HG03025 (cell line): ENCODE measurements around the gene FGF21.
"Not testable (repeated sequence)": the region's sequence is repeated elsewhere in the genome, so short reads cannot be mapped to it uniquely, and the experiment has no call there.

Experiments used
- ATAC-seq: cut with Tn5 transposase; IDR thresholded peaks from one replicate; pipeline ENCODE4 v1.9.1; 2021; ENCODE audit warnings: mild to moderate bottlenecking, moderate library complexity; ENCODE audit not compliant: unreplicated experiment, low FRiP score

FGF21 gene, protein sequence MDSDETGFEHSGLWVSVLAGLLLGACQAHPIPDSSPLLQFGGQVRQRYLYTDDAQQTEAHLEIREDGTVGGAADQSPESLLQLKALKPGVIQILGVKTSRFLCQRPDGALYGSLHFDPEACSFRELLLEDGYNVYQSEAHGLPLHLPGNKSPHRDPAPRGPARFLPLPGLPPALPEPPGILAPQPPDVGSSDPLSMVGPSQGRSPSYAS

DNA sequence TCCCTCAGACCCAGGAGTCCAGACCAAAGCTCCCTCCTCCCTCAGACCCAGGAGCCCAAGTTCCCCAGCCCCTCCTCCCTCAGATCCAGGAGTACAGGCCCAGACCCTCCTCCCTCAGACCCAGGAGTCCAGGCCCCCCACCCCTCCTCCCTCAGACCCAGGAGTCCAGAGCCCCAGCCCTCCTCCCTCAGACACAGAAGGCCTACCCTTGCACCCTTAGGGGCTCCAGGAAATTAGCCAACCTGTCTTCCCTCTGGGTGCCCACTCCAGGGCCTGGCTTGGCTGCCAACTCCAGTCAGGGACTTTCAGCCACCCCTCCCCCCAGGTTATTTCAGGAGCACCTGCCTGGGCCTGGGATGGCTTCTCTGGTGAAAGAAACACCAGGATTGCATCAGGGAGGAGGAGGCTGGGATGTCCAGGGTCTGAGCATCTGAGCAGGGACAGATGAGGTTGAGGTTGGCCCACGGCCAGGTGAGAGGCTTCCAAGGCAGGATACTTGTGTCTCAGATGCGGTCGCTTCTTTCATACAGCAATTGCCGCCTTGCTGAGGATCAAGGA is at the start of gene FGF21:
Gene FGF21, plus strand, starts transcription at position 441 of the 558 bp plus-strand sequence. CDS start 713 bp downstream, outside the sequence.
- ATAC-seq, result no peak

DNA sequence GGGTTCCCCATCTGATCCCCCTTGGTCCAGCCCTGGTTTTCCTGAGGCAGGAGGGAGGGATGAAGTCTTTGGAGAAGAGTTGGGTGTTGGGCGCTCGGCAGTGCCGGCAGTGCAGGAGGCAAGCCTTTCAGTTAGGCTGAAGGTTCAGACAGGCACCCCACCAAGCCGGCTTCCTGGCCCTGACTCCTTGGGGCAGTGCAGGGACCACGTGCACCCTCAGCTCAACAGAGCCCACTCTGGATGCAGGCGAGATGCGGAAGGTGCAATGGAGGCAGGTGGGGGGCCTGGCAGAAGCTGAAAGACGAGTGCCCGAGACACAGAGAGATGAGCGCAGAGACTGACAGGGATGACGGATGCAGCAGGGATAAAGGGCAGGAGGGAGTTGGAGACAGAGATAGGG is 46.9 kb upstream of the FGF21 start:
- ATAC-seq, result no peak

GRCh38 chr19:48711106-48711662 is 44.1 kb upstream of the FGF21 start:
- ATAC-seq, result no peak

DNA sequence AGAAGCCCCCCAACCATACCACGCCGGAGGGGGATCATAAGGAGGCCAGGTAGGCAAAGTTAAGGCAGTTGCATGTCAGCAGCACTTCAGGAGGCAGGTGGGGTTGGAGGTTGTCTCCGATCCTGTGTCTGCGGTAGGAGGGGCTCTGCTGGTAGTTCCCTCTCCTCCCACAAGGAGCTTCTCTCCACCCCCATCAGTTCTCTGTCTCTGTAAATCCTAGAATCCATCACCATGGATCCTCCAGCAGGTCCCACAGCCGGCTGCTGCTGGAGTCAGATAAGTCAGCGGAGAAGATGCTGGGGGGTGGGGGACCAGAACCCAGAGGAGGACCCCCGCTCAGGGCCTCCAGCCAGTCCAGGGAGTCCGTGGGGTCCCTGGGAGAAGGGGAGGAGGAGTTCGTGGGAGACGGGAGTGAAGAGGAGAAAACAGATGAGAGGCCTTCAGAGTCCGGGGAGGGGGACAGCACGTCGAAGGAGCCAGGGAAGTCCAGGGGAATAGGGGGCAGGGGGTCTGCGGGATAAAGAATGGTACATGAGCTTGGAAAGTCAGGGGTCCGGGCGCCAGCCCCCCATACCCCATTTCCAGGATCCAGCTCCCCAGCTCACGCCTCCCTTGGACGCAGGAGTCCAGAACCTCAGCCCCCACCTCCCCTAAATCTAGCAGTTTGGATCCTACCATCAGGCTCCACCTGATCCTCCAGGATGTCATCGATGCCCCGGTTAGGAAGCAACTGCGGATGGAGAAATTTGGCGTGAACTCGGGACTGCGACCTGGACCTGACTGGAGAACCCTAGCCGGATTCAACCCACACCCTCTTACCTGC is 42.1 kb upstream of the FGF21 start:
- ATAC-seq, result no peak

GRCh38 chr19:48713864-48714755 is 41.2 kb upstream of the FGF21 start:
- peak; percentile 82 for ATAC-seq

DNA sequence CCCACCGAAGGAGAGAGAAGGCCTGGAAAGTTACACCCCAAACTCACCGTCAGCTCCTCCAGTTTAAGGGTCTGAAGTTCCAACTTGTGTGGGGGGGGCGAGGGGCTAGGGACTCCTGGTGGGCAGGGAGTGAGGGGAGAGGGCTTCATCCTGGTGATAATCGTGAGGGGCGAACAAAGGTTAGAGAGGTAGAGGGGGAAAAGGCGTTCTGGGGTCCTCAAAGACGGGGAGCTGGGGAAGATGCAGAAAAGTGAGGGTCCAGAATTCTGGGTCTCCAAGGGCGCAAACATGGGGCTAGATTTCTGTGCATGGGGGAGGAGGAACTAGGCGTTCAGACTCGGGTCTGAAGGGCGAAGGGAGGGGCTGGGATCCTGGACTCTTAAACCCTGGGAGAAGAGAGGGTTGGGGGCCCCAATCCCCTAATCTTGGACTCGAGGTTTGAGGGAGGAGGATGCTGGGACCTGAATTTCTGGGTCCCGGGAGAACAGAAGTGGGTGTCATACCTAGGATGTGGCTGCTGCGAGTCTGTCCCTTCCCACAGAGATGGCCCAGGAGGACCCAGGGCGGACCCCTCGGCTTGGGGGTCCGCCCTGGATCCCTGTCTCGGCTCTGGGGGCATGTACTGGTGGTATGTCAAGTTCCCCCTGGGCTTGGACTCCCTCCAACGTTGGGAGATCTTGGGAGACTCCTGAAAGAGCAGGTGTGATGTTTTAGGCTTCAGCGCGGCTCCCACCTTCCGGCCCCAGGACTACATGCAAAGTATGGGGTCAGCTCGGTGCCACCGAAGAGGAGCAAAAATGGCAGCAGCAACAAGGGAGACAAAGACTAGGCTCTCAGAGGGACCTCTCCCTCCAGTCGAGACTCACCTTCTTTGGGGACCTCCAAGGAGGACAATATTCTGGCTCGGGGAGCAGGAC is 40.3 kb upstream of the FGF21 start:
- ATAC-seq, result no peak

GRCh38 chr19:48715681-48716171 is 39.6 kb upstream of the FGF21 start:
- ATAC-seq, result no peak

DNA sequence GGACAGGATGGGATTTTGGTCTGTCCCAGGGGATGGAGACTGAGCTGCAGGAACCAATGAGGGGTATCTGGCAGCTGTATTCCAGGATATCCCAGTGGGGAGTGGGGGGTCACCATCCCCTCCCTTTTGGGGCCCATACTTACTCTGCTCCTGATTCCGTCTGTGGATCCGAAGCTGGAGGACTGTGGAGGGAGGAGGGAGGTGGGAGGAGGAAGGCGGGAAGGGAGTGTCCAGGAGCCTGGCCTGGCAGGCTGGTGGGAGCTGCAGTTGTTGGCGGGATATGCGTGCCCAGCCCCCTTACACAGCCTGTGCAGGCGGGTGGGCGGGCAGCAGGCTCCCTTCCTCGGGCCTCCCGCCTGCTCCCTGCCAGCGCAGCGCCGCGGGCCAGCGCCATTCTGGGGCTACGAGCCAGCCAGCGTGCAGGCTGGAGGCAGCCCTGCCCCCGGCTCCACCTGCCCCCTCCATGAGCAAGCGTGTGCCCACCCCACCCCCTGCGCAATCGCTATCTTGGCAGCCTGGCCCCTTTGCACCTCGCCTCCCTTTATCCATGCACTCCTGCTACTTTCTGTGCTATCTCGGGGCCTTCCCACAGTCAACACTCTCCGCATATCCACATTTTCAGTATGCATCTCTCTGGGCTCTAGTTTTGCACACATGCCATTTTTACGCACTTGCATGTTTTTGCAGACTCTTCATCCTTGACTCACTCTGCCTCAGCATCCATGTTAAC is 38.6 kb upstream of the FGF21 start:
- no peak for ATAC-seq

GRCh38 chr19:48718106-48718505 is 37.2 kb upstream of the FGF21 start:
- not testable (repeated sequence) for ATAC-seq

DNA sequence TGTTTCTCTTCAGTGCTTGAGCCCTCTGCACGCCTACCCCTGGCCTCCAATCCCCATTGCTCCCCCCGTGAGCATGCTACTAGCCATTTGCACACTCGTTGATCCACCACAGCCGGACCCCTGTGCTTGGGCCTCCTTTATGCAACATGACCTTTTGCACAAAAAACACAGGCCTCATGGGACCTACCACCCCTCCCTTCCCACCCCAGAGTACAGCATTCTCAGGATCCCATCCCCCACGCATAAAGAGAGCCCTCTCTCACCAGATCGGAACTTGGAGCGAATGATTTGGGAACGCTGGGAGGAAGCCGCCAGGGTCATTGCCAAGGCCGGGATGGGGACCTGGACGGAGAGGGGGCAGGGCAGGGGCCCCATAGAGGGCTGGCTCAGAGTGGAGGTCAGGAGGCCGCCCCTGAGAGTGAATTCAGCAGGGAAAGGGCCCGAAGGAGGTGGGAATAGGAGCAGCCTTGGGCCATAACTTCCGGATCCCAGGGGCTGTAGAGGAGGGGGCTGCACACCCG is 36.6 kb upstream of the FGF21 start:
- ATAC-seq, result no peak

DNA sequence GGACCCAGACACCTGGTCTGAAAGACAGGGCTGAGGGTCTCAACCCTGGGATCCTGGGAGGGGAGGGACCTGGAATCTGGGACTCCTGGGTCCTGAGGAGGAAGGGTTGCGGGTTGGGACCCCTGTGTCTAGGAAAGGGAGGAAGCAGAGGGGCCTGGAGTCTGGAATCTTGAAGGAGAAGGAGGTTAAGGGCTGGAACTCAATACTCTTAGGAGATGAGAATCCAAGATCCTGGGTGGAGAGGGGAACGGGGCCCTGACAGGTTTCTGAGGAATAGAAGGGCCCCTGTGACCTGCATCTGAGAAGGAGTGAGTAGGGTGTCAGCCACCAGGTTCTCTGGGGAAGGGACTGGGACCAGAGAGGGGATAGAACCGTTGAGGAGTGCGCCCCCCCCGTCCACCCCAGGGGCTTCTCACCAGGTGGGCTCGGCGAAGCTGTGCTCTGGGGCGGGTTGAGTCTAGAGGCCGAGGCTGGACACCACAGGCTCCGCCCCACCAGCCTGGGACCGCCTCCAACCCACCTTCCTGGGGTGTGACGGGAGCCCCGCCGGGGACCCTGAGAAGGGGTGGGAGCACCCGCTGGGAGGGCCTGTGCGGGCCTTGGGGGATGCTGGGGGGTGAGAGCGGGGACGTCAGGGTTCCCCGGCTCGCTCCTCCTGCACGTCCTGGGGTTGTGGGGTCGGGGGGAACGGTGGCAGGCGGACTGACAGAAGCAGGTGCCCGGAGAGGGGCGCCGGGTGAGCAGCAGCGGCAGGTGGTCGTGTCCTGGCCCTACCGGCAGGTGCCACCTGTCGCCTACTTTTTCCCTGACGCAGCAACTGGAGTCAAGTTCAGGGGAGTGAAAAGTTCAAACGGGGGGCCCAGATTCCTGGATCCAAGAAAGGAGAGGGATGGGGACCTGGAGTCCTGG is 35.8 kb upstream of the FGF21 start, which contains the start of gene MAMSTR:
Gene MAMSTR, minus strand, starts transcription at position 463 of the 909 bp plus-strand sequence. CDS start 694 bp downstream, outside the sequence.
- no peak for ATAC-seq

DNA sequence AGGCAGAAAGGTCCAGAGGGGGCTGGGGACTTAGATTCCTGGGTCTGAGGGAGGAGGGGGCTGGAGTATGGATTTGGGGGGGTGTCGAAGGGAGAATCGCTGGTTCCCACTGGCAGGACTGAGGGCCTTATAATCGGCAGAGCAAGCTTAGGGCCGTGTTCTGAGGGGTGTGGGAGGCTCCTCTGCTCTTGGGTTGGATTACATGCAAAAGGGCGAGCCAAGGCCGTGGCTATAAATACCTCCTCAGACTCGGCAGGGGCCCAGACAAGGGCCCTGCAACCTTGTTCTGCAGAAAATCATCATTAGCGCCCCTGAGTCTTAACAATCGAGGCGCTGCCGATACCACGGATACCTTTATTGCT is 35.1 kb upstream of the FGF21 start:
- ATAC-seq, result no peak

DNA sequence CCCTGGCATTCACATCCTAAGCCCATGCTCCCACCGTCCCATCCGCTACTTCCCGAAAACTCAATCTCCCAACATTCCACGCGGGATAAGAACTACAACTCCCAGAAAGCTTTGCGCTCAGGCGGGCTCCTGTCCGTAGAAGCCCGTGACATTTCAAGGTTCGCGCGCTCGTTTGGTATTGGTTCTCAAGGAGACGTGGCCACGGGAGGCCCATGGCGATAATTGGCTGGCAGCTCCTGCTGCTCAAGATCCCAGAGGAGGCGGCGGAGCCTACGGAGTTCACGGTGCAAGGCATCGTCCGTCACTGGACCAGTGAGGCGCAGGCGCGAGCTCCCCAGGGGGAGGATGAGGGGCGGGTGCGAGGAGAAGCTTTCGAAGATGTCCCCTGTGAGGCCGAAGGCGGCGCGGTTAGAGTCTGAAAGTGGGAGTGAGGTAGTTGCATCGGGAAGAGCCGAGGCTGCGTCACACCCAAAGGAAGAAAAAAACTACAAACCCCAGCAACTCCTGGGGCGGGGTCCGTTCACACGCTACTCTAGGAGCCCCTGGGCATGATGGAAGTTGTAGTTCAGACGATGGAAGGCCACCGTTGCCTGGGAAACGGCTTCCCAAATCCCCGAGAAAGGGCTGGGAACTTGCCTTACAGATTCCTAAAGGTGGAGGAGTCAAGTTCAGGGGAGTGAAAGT is 34.6 kb upstream of the FGF21 start:
- peak; percentile 79 for ATAC-seq

DNA sequence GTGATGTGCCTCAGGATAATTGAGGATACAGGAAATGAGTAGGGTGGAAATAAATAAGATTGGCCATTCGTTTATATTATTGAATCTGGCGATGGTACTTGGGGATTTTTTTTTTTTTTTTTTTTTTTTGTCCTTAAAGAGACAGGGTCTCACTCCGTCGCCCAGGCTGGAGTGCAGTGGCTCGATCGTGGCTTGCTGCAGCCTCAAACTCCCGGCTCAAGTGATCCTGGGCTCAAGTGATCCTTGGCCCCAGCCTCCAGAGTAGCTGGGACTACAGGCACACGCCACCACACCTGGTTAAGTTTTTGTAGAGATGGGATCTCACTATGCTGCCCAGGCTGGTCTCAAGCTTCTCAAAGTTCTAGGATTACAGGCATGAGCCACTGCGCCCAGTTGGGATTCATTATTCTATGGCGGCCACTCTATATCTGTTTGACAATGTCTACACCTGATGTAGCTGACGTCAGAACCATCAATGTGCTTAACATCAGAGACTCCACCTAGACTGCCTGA is 33.1 kb upstream of the FGF21 start:
- ATAC-seq, result no peak

- no peak for ATAC-seq
Measured at GRCh38 chr19:48724796-48725753, 30.2 kb upstream of the FGF21 start.
